ENCODE measurements around the gene AGRN. TPM values are rescaled to one million over a fixed set of nuclear protein-coding genes. Genes with fewer than 3 reads are reported as not detected.
"Not testable (repeated sequence)": the region's sequence is repeated elsewhere in the genome, so short reads cannot be mapped to it uniquely, and the experiment has no call there.

The AGRN gene
- polyA plus RNA-seq, 1 donor: 116 TPM

GRCh38 chr1:994546-994945 is 25.4 kb upstream of the AGRN start:
- not testable (repeated sequence) for H3K27ac ChIP-seq (ENCODE audit: low read length); H3K36me3 ChIP-seq (ENCODE audit: control insufficient read depth, insufficient read depth, low read length); DNase-seq; H3K4me1 ChIP-seq (ENCODE audit: control insufficient read depth, insufficient read depth, low read length); H3K4me3 ChIP-seq (ENCODE audit: low read length)
- WGBS (ENCODE audit: insufficient coverage, low lambda C conversion rate): no CpG with 5 or more reads among the region's 6 CpGs
- Histone ChIP-seq H3K9me3 (ENCODE audit: control insufficient read depth, low read depth, low read length) (peaks cover 28% of the 10 kb centered on the region), H3K27me3 (ENCODE audit: control insufficient read depth, insufficient read depth, low read length) (peaks cover 47% of the 10 kb centered on the region)

- Histone ChIP-seq H3K27me3 (ENCODE audit: control insufficient read depth, insufficient read depth, low read length) (peaks cover 52% of the 10 kb centered on the region), H3K27ac (ENCODE audit: low read length) (no peak overlapping the region), H3K4me3 (ENCODE audit: low read length) (no peak overlapping the region), H3K36me3 (ENCODE audit: control insufficient read depth, insufficient read depth, low read length) (no peaks in the 10 kb centered on the region), H3K4me1 (ENCODE audit: control insufficient read depth, insufficient read depth, low read length) (peaks cover 11% of the 10 kb centered on the region), H3K9me3 (ENCODE audit: control insufficient read depth, low read depth, low read length) (peaks cover 31% of the 10 kb centered on the region)
- no peak for DNase-seq
- WGBS (ENCODE audit: insufficient coverage, low lambda C conversion rate): no CpG with 5 or more reads among the region's 30 CpGs
Measured at GRCh38 chr1:995665-996633, 24.0 kb upstream of the AGRN start.

- no CpG with 5 or more reads among the region's 24 CpGs for WGBS (ENCODE audit: insufficient coverage, low lambda C conversion rate)
- no peak for DNase-seq
- Histone ChIP-seq H3K36me3 (ENCODE audit: control insufficient read depth, insufficient read depth, low read length) (no peaks in the 10 kb centered on the region), H3K27me3 (ENCODE audit: control insufficient read depth, insufficient read depth, low read length) (peaks cover 57% of the 10 kb centered on the region), H3K27ac (ENCODE audit: low read length) (no peak overlapping the region), H3K9me3 (ENCODE audit: control insufficient read depth, low read depth, low read length) (peaks cover 28% of the 10 kb centered on the region), H3K4me3 (ENCODE audit: low read length) (no peak overlapping the region), H3K4me1 (ENCODE audit: control insufficient read depth, insufficient read depth, low read length) (peaks cover 16% of the 10 kb centered on the region)
Measured at GRCh38 chr1:996851-997712, 22.8 kb upstream of the AGRN start.

GRCh38 chr1:997713-997992 is 22.3 kb upstream of the AGRN start:
- Histone ChIP-seq H3K4me1 (ENCODE audit: control insufficient read depth, insufficient read depth, low read length) (peaks cover 16% of the 10 kb centered on the region), H3K9me3 (ENCODE audit: control insufficient read depth, low read depth, low read length) (peaks cover 22% of the 10 kb centered on the region), H3K4me3 (ENCODE audit: low read length) (no peak overlapping the region), H3K36me3 (ENCODE audit: control insufficient read depth, insufficient read depth, low read length) (no peaks in the 10 kb centered on the region), H3K27me3 (ENCODE audit: control insufficient read depth, insufficient read depth, low read length) (peaks cover 57% of the 10 kb centered on the region), H3K27ac (ENCODE audit: low read length) (no peak overlapping the region)
- WGBS (ENCODE audit: insufficient coverage, low lambda C conversion rate): no CpG with 5 or more reads among the region's 3 CpGs
- DNase-seq: no peak

GRCh38 chr1:997993-998744 is 21.8 kb upstream of the AGRN start:
- peaks cover 16% of the 10 kb centered on the region for H3K4me1 ChIP-seq (ENCODE audit: control insufficient read depth, insufficient read depth, low read length)
- DNase-seq: no peak
- peaks cover 57% of the 10 kb centered on the region for H3K27me3 ChIP-seq (ENCODE audit: control insufficient read depth, insufficient read depth, low read length)
- H3K27ac ChIP-seq (ENCODE audit: low read length): no peak overlapping the region
- no CpG with 5 or more reads among the region's 75 CpGs for WGBS (ENCODE audit: insufficient coverage, low lambda C conversion rate)
- H3K4me3 ChIP-seq (ENCODE audit: low read length): no peak overlapping the region
- peaks cover 17% of the 10 kb centered on the region for H3K9me3 ChIP-seq (ENCODE audit: control insufficient read depth, low read depth, low read length)
- H3K36me3 ChIP-seq (ENCODE audit: control insufficient read depth, insufficient read depth, low read length): no peaks in the 10 kb centered on the region

GRCh38 chr1:998745-998994 is 21.2 kb upstream of the AGRN start:
- H3K36me3 ChIP-seq (ENCODE audit: control insufficient read depth, insufficient read depth, low read length): no peaks in the 10 kb centered on the region
- H3K4me1 ChIP-seq (ENCODE audit: control insufficient read depth, insufficient read depth, low read length): peaks cover 16% of the 10 kb centered on the region
- WGBS (ENCODE audit: insufficient coverage, low lambda C conversion rate): no CpG with 5 or more reads among the region's 27 CpGs
- peaks cover 14% of the 10 kb centered on the region for H3K9me3 ChIP-seq (ENCODE audit: control insufficient read depth, low read depth, low read length)
- no peak for DNase-seq
- peak overlapping the region; percentile 18 for H3K4me3 ChIP-seq (ENCODE audit: low read length)
- H3K27ac ChIP-seq (ENCODE audit: low read length): no peak overlapping the region
- peaks cover 57% of the 10 kb centered on the region for H3K27me3 ChIP-seq (ENCODE audit: control insufficient read depth, insufficient read depth, low read length)

- DNase-seq: peak in 1 of 2 donors; percentile 66
- Histone ChIP-seq H3K4me3 (ENCODE audit: low read length) (peak overlapping the region; percentile 44), H3K27ac (ENCODE audit: low read length) (no peak overlapping the region), H3K27me3 (ENCODE audit: control insufficient read depth, insufficient read depth, low read length) (peaks cover 57% of the 10 kb centered on the region), H3K36me3 (ENCODE audit: control insufficient read depth, insufficient read depth, low read length) (no peaks in the 10 kb centered on the region), H3K4me1 (ENCODE audit: control insufficient read depth, insufficient read depth, low read length) (peaks cover 20% of the 10 kb centered on the region), H3K9me3 (ENCODE audit: control insufficient read depth, low read depth, low read length) (peaks cover 14% of the 10 kb centered on the region)
- WGBS (ENCODE audit: insufficient coverage, low lambda C conversion rate): no CpG with 5 or more reads among the region's 86 CpGs
Measured at GRCh38 chr1:998995-999724, 20.8 kb upstream of the AGRN start.

- no CpG with 5 or more reads among the region's 95 CpGs for WGBS (ENCODE audit: insufficient coverage, low lambda C conversion rate)
- Histone ChIP-seq H3K27me3 (ENCODE audit: control insufficient read depth, insufficient read depth, low read length) (peaks cover 52% of the 10 kb centered on the region), H3K9me3 (ENCODE audit: control insufficient read depth, low read depth, low read length) (peaks cover 14% of the 10 kb centered on the region)
Measured at GRCh38 chr1:999725-1000356, 20.1 kb upstream of the AGRN start, which contains the start of gene HES4. HES4 (minus strand) TSS chr1:1000097; CDS start chr1:999973, 124 bp downstream.

GRCh38 chr1:1000357-1001056 is 19.4 kb upstream of the AGRN start:
- peak overlapping the region; percentile 66 for H3K4me3 ChIP-seq (ENCODE audit: low read length)
- H3K4me1 ChIP-seq (ENCODE audit: control insufficient read depth, insufficient read depth, low read length): peaks cover 34% of the 10 kb centered on the region
- H3K27ac ChIP-seq (ENCODE audit: low read length): peak overlapping the region; percentile 91
- peaks cover 14% of the 10 kb centered on the region for H3K9me3 ChIP-seq (ENCODE audit: control insufficient read depth, low read depth, low read length)
- peaks cover 48% of the 10 kb centered on the region for H3K27me3 ChIP-seq (ENCODE audit: control insufficient read depth, insufficient read depth, low read length)
- no peaks in the 10 kb centered on the region for H3K36me3 ChIP-seq (ENCODE audit: control insufficient read depth, insufficient read depth, low read length)
- no CpG with 5 or more reads among the region's 75 CpGs for WGBS (ENCODE audit: insufficient coverage, low lambda C conversion rate)
- peak; percentile 78 to 85 for DNase-seq

More at GRCh38 chr1:999725-1000356, 20.1 kb upstream of the AGRN start, which contains the start of gene HES4:
- Histone ChIP-seq H3K36me3 (ENCODE audit: control insufficient read depth, insufficient read depth, low read length) (no peaks in the 10 kb centered on the region), H3K4me1 (ENCODE audit: control insufficient read depth, insufficient read depth, low read length) (peaks cover 27% of the 10 kb centered on the region), H3K27ac (ENCODE audit: low read length) (peak within 1 kb of the TSS; percentile 91), H3K4me3 (ENCODE audit: low read length) (peak within 1 kb of the TSS; percentile 66)
- DNase-seq: peak; percentile 88 to 94

Data from large intestine (tissue), 3 donors.